Testis (tissue), 3 donors: ENCODE results near the gene JMJD7. TPM values are rescaled to one million over a fixed set of nuclear protein-coding genes. Genes with fewer than 3 reads are reported as not detected.

Experiments used
- DNase-seq: peaks from one replicate; pipeline ENCODE4 v3.0.0-alpha.2; 2019
- H3K27ac ChIP-seq, 2 donors: fragments of 200-600 bp; sonication (generic); one replicate each; pipeline ENCODE4 v1.5.1; 2019
- H3K27me3 ChIP-seq: fragments of 200-600 bp; sonication (generic); one replicate; pipeline ENCODE4 v1.5.1; 2019
- H3K36me3 ChIP-seq: fragments of 200-600 bp; sonication (generic); one replicate; pipeline ENCODE4 v1.5.1; 2017; ENCODE audit warnings: low read depth; ENCODE audit errors: missing control alignments
- H3K4me1 ChIP-seq: fragments of 200-600 bp; sonication (generic); one replicate; pipeline ENCODE4 v1.5.1; 2019
- H3K4me3 ChIP-seq, 2 donors: fragments of 200-600 bp; sonication (generic); one replicate each; pipeline ENCODE4 v1.5.1; 2017 to 2019
- H3K9me3 ChIP-seq: fragments of 200-600 bp; sonication (generic); one replicate; pipeline ENCODE4 v1.5.1; 2017
- CTCF ChIP-seq, 3 experiments: fragments of 450-650 bp in 2 of 3; fragments of 200-600 bp in 1 of 3; sonication (generic) in 1 of 3; IDR thresholded peaks; one replicate each; pipeline ENCODE4 v1.5.1; 2016 to 2019; ENCODE audit warnings: antibody characterized with exemption in 3 of 3, mild to moderate bottlenecking in 2 of 3, moderate library complexity in 1 of 3
- POLR2A ChIP-seq: fragments of 450-650 bp; IDR thresholded peaks from one replicate; pipeline ENCODE4 v1.6.1; 2017; ENCODE audit warnings: antibody characterized with exemption, mild to moderate bottlenecking, moderate library complexity
- WGBS, 2 donors: methylation state at CpG; one replicate each; pipeline ENCODE4 v1.1.5; 2018; 5-methylcytosine and 5-hydroxymethylcytosine counted together
- intact Hi-C: fragments of 100-400 bp; cut with DNase I; formaldehyde crosslinking; loops from one replicate; pipeline ENCODE4 v1.15.1; 2023; ENCODE audit warnings: low total_unique reads
- polyA plus RNA-seq: library from polyadenylated mRNA; stranded (reverse); fragments of 350-450 nt; fragmentation: Illumina TruSeq; extraction: RNeasy Lipid Tissue Mini Kit (QIAGEN cat#74804); gene quantifications from one replicate; pipeline ENCODE4 v1.2.3, GENCODE V29; 2014; ENCODE audit warnings: low read depth, low replicate concordance; ENCODE audit not compliant: insufficient read depth
- total RNA-seq, 2 donors: library from RNA; depleted of rRNA; stranded (reverse); fragments of >200 nt; gene quantifications; one replicate each; pipeline ENCODE4 v1.2.3, GENCODE V29; 2016

JMJD7 gene
- total and polyA plus RNA-seq, 3 donors from 2014 or later = 10.5 to 21.6 (median 18.6) TPM

- Histone ChIP-seq H3K9me3 (no peaks in the 10 kb centered on the region), H3K4me3 (no peak overlapping the region), H3K27me3 (no peaks in the 10 kb centered on the region), H3K4me1 (no peaks in the 10 kb centered on the region), H3K36me3 (no peaks in the 10 kb centered on the region), H3K27ac (no peak overlapping the region)
- intact Hi-C loops = no loop called here
- DNase-seq = no peak
- TF ChIP-seq POLR2A = no peak
- TF ChIP-seq CTCF (IDR thresholded peaks at IDR 0.05) = no peak
- 92 to 94% methylated on average over 16 to 19 of the region's 19 CpGs for WGBS, 2 donors
These were observed 43.4 kb downstream of the JMJD7 start for GRCh38 chr15:41871175-41871905.

- TF ChIP-seq POLR2A (no peak), CTCF (IDR thresholded peaks at IDR 0.05) (no peak)
- DNase-seq = no peak
- no peak overlapping the region for H3K4me3 ChIP-seq
- no peaks in the 10 kb centered on the region for H3K9me3 ChIP-seq
- H3K36me3 ChIP-seq = no peaks in the 10 kb centered on the region
- WGBS, 2 donors = 96 to 97% methylated on average over 9 of the region's 9 CpGs
- no peaks in the 10 kb centered on the region for H3K4me1 ChIP-seq
- no peaks in the 10 kb centered on the region for H3K27me3 ChIP-seq
- no peak overlapping the region for H3K27ac ChIP-seq
- intact Hi-C loops = no loop called here
These were observed 44.4 kb downstream of the JMJD7 start for GRCh38 chr15:41872166-41872747.

- H3K4me3 ChIP-seq = no peak overlapping the region
- H3K4me1 ChIP-seq = no peaks in the 10 kb centered on the region
- no peaks in the 10 kb centered on the region for H3K27me3 ChIP-seq
- 89 to 96% methylated on average over 4 to 8 of the region's 8 CpGs for WGBS, 2 donors
- no peak for DNase-seq
- no peak for TF ChIP-seq CTCF (IDR thresholded peaks at IDR 0.05)
- no peak for TF ChIP-seq POLR2A
- no peaks in the 10 kb centered on the region for H3K36me3 ChIP-seq
- intact Hi-C loops = no loop called here
- H3K27ac ChIP-seq = no peak overlapping the region
- no peaks in the 10 kb centered on the region for H3K9me3 ChIP-seq
These were observed 45.8 kb downstream of the JMJD7 start for GRCh38 chr15:41873711-41874110.

- no peak overlapping the region for H3K4me3 ChIP-seq
- no peaks in the 10 kb centered on the region for H3K4me1 ChIP-seq
- no peaks in the 10 kb centered on the region for H3K36me3 ChIP-seq
- TF ChIP-seq POLR2A = no peak
- TF ChIP-seq CTCF (IDR thresholded peaks at IDR 0.05) = no peak
- no peak overlapping the region for H3K27ac ChIP-seq
- no peak for DNase-seq
- 92 to 100% methylated on average over 8 to 12 of the region's 12 CpGs for WGBS, 2 donors
- no peaks in the 10 kb centered on the region for H3K27me3 ChIP-seq
- no peaks in the 10 kb centered on the region for H3K9me3 ChIP-seq
- intact Hi-C loops = no loop called here
These were observed 46.8 kb downstream of the JMJD7 start for GRCh38 chr15:41874736-41875135.

- intact Hi-C loops = no loop called here
- Histone ChIP-seq H3K36me3 (no peaks in the 10 kb centered on the region), H3K4me1 (no peaks in the 10 kb centered on the region), H3K27ac (no peak overlapping the region), H3K27me3 (no peaks in the 10 kb centered on the region), H3K9me3 (no peaks in the 10 kb centered on the region), H3K4me3 (no peak overlapping the region)
- TF ChIP-seq POLR2A (no peak), CTCF (IDR thresholded peaks at IDR 0.05) (no peak)
- DNase-seq = no peak
- WGBS, 2 donors = 85 to 86% methylated on average over 4 to 13 of the region's 13 CpGs
These were observed 48.1 kb downstream of the JMJD7 start for GRCh38 chr15:41876007-41876406.
